ENCODE data around the gene FNDC3B.

FNDC3B gene

GRCh38 chr3:172438186-172438585 lies 398.8 kb downstream of the FNDC3B start:
- no peak for DNase-seq

- no peak for DNase-seq
These were observed 402.2 kb downstream of the FNDC3B start for GRCh38 chr3:172441581-172441980.

- no peak for DNase-seq
These were observed 403.2 kb downstream of the FNDC3B start for GRCh38 chr3:172442606-172443005.

GRCh38 chr3:172444821-172445220 lies 405.4 kb downstream of the FNDC3B start:
- no peak for DNase-seq

GRCh38 chr3:172446198-172446597 lies 406.8 kb downstream of the FNDC3B start:
- no peak for DNase-seq

GRCh38 chr3:172447611-172448579 lies 408.5 kb downstream of the FNDC3B start, which contains the start of gene GHSR:
TSS of gene GHSR (minus strand) at chr3:172448456. CDS start at chr3:172448413, 43 bp downstream.
- peak in 2 of 5 experiments; percentile 2 to 41 for DNase-seq

- DNase-seq = no peak
These were observed 409.5 kb downstream of the FNDC3B start for GRCh38 chr3:172448661-172449465.

GRCh38 chr3:172449466-172450149 lies 410.2 kb downstream of the FNDC3B start:
- peak in 1 of 5 experiments; percentile 29 for DNase-seq
